GM12892 (cell line): ENCODE data around the gene LMX1B.

Source experiments
- POLR2A ChIP-seq: IDR thresholded peaks from 2 replicates; pipeline ENCODE4 v1.6.1; 2011; ENCODE audit warnings: low read depth, low read length, control low read depth
- POLR2AphosphoS5 ChIP-seq: IDR thresholded peaks from 2 replicates; pipeline ENCODE4 v1.6.1; 2011; ENCODE audit warnings: low read depth, low read length, control low read depth
- TAF1 ChIP-seq: IDR thresholded peaks from 2 replicates; pipeline ENCODE4 v1.6.1; 2011; ENCODE audit warnings: low read depth, mild to moderate bottlenecking, control low read depth, low read length, borderline replicate concordance

GRCh38 chr9:126584611-126585010, 29.1 kb upstream of the LMX1B start:
- TF ChIP-seq POLR2AphosphoS5 (no peak), POLR2A (no peak), TAF1 (no peak)
